Osteocyte (in vitro differentiated cells): ENCODE measurements around the gene TRUB1. TPM values are rescaled to one million over a fixed set of nuclear protein-coding genes. Genes with fewer than 3 reads are reported as not detected.

ENCODE experiments used
- DNase-seq: peaks from one replicate; pipeline ENCODE4 v3.0.0; 2021; ENCODE audit warnings: mixed read lengths; ENCODE audit not compliant: unreplicated experiment; ENCODE audit errors: extremely low spot score
- H3K27ac Mint-ChIP-seq: one replicate; pipeline ENCODE4 v1.8.0; 2021; ENCODE audit warnings: mild to moderate bottlenecking, mixed read lengths; ENCODE audit not compliant: unreplicated experiment
- H3K27me3 Mint-ChIP-seq: one replicate; pipeline ENCODE4 v1.8.0; 2021; ENCODE audit warnings: mixed read lengths; ENCODE audit not compliant: unreplicated experiment
- H3K36me3 Mint-ChIP-seq: one replicate; pipeline ENCODE4 v1.8.0; 2021; ENCODE audit warnings: mixed read lengths; ENCODE audit not compliant: unreplicated experiment
- H3K4me1 Mint-ChIP-seq: one replicate; pipeline ENCODE4 v1.8.0; 2021; ENCODE audit warnings: mixed read lengths; ENCODE audit not compliant: unreplicated experiment
- H3K4me3 Mint-ChIP-seq: one replicate; pipeline ENCODE4 v1.8.0; 2021; ENCODE audit warnings: mild to moderate bottlenecking, moderate library complexity, mixed read lengths; ENCODE audit not compliant: unreplicated experiment
- H3K9me3 Mint-ChIP-seq: one replicate; pipeline ENCODE4 v1.8.0; 2021; ENCODE audit warnings: mixed read lengths; ENCODE audit not compliant: unreplicated experiment
- total RNA-seq: library from RNA; stranded (reverse); gene quantifications from 2 replicates; pipeline ENCODE4 v1.2.1, GENCODE V29; 2021
- TF ChIP-seq, protein P1 (sequence below): fragments of 200-600 bp; sonication (generic); IDR thresholded peaks from 2 replicates; pipeline ENCODE4 v1.5.0; 2021; ENCODE audit warnings: antibody characterized with exemption, mild to moderate bottlenecking, moderate library complexity

Gene TRUB1
- total RNA-seq, 1 donor from 2014 or later: 15.9 TPM

GRCh38 chr10:114922003-114922402 is 16.0 kb upstream of the TRUB1 start:
- Mint-ChIP-seq H3K27ac (no peak overlapping the region), H3K36me3 (no peaks in the 10 kb centered on the region), H3K4me1 (peaks cover 37% of the 10 kb centered on the region), H3K9me3 (no peaks in the 10 kb centered on the region), H3K4me3 (no peak overlapping the region), H3K27me3 (no peaks in the 10 kb centered on the region)
- no peak for DNase-seq
- TF ChIP-seq, protein P1, sequence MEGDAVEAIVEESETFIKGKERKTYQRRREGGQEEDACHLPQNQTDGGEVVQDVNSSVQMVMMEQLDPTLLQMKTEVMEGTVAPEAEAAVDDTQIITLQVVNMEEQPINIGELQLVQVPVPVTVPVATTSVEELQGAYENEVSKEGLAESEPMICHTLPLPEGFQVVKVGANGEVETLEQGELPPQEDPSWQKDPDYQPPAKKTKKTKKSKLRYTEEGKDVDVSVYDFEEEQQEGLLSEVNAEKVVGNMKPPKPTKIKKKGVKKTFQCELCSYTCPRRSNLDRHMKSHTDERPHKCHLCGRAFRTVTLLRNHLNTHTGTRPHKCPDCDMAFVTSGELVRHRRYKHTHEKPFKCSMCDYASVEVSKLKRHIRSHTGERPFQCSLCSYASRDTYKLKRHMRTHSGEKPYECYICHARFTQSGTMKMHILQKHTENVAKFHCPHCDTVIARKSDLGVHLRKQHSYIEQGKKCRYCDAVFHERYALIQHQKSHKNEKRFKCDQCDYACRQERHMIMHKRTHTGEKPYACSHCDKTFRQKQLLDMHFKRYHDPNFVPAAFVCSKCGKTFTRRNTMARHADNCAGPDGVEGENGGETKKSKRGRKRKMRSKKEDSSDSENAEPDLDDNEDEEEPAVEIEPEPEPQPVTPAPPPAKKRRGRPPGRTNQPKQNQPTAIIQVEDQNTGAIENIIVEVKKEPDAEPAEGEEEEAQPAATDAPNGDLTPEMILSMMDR: no peak

DNA sequence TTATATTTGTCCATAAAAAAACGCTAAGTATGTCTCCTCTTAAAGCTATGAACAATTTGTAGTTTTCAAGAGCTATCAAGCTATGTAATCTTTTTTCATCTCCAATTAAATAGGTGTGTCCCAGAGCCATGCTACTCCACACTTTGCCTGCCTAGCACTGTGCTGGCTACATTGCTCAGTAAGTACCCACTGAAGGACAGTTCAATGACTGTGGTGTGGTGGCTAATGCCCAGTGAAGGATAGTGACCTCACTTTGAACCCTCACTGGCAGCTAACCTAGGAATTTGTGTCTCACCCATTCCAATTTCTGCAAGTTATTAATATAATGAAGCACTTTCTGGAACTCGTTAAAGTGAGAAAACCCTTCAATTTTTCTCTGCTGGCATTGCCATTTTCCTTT is 14.4 kb upstream of the TRUB1 start:
- Mint-ChIP-seq H3K36me3 (no peaks in the 10 kb centered on the region), H3K9me3 (no peaks in the 10 kb centered on the region), H3K27ac (no peak overlapping the region), H3K4me3 (no peak overlapping the region), H3K27me3 (no peaks in the 10 kb centered on the region), H3K4me1 (peaks cover 31% of the 10 kb centered on the region)
- TF ChIP-seq, protein P1: no peak
- DNase-seq: no peak

DNA sequence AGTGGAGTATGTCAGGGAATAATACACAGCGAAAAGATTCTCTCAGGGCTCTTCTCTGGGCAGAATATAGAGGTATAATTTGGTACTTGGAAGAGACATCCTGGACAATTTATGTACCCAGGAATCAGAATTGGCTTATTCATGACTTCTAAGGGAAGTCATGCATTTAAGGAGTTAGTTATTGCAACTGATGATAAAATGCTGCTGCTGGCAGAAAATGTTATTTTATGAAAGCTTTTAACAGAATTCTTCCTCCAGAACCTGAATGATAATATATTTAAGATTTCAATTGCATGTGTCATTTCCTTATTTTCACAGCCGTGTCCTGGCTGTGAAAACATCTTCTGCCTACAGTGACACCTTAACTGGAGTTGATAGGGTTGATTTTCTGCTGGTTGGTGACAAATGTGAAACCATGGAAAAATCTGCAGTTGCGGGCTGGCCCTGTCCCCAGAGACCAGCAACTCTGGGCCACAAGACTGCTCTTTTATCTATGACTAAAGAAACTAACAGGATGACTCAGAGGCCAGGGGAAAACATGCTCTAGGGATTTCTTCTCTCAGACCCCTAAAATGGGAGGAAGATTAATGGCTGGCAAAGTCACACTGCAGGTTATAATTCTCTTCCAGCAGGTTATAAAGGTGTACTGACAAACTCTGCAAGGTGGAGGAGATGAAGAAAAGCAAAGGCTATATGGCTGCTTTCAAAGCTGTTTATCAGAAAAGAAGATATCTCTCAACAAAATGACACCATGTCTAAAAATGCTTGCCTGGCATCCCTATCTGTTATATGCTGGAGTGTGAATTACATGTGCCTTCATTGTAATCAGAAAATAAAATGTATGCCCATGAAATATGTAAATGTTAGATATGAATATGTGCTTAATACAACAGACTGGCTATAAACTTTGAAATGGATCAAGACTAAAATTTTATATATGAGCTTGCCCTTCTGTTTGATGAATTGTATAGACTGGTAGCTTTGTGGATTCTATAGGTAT is 12.1 kb upstream of the TRUB1 start:
- no peaks in the 10 kb centered on the region for H3K27me3 Mint-ChIP-seq
- H3K4me3 Mint-ChIP-seq: peak overlapping the region; percentile 1
- H3K27ac Mint-ChIP-seq: peak overlapping the region; percentile 59
- TF ChIP-seq, protein P1: no peak
- H3K36me3 Mint-ChIP-seq: no peaks in the 10 kb centered on the region
- DNase-seq: no peak
- no peaks in the 10 kb centered on the region for H3K9me3 Mint-ChIP-seq
- peaks cover 23% of the 10 kb centered on the region for H3K4me1 Mint-ChIP-seq

GRCh38 chr10:114928818-114929217 is 9.2 kb upstream of the TRUB1 start:
- no peaks in the 10 kb centered on the region for H3K36me3 Mint-ChIP-seq

GRCh38 chr10:114930320-114930719 is 7.7 kb upstream of the TRUB1 start:
- no peaks in the 10 kb centered on the region for H3K9me3 Mint-ChIP-seq
- TF ChIP-seq, protein P1: no peak
- no peaks in the 10 kb centered on the region for H3K36me3 Mint-ChIP-seq
- no peak overlapping the region for H3K27ac Mint-ChIP-seq
- peaks cover 25% of the 10 kb centered on the region for H3K4me1 Mint-ChIP-seq
- no peak overlapping the region for H3K4me3 Mint-ChIP-seq
- DNase-seq: no peak
- H3K27me3 Mint-ChIP-seq: no peaks in the 10 kb centered on the region

More at GRCh38 chr10:114928818-114929217, 9.2 kb upstream of the TRUB1 start:
- Mint-ChIP-seq H3K9me3 (no peaks in the 10 kb centered on the region), H3K4me3 (no peak overlapping the region), H3K27ac (no peak overlapping the region), H3K4me1 (peaks cover 28% of the 10 kb centered on the region), H3K27me3 (no peaks in the 10 kb centered on the region)
- no peak for DNase-seq
- TF ChIP-seq, protein P1: no peak
